Ureter (tissue), 1 donor: ENCODE data around the gene ZFP82. TPM values are rescaled to one million over a fixed set of nuclear protein-coding genes. Genes with fewer than 3 reads are reported as not detected.

Source experiments
- DNase-seq: peaks from one replicate; pipeline ENCODE4 v3.0.0-alpha.2; 2020; ENCODE audit warnings: low spot score
- total RNA-seq: library from RNA; stranded (reverse); gene quantifications from one replicate; pipeline ENCODE4 v1.2.4, GENCODE V29; 2023
- donor health status: DM: yes; HTN: yes; CAD: no.

ZFP82 gene
- total RNA-seq, 1 donor from 2014 or later = 10.2 TPM

GRCh38 chr19:36373638-36374156 lies 44.7 kb downstream of the ZFP82 start:
- no peak for DNase-seq

GRCh38 chr19:36371886-36372285 lies 46.6 kb downstream of the ZFP82 start:
- no peak for DNase-seq

GRCh38 chr19:36363845-36364244 lies 54.6 kb downstream of the ZFP82 start:
- no peak for DNase-seq

Other genes starting within 250 kb of the ZFP82 start
- 7.5 TPM for gene ZNF565, start 204.0 kb downstream of the ZFP82 start, total RNA-seq
- gene ZNF146, start 203.5 kb downstream of the ZFP82 start, total RNA-seq = 70.3 TPM
- gene ZFP14, start 39.4 kb downstream of the ZFP82 start, total RNA-seq = 11.9 TPM
- 19.9 TPM for gene ZNF566, start 70.9 kb upstream of the ZFP82 start, total RNA-seq
- gene ZNF260, start 109.6 kb upstream of the ZFP82 start, total RNA-seq = 17.6 TPM
- gene ZNF529, start 154.6 kb upstream of the ZFP82 start, total RNA-seq = 20.0 TPM
- 7.9 TPM for gene ZNF382, start 186.7 kb upstream of the ZFP82 start, total RNA-seq
- gene ZNF461, start 248.2 kb upstream of the ZFP82 start, total RNA-seq = 16.2 TPM